Stimulated activated CD4-positive, alpha-beta T cell treated with anti-CD3 and anti-CD28 coated beads, Interleukin-12 subunit alpha, Interleukin-12 subunit beta, amount 100 ng/mL, for 48 hours (primary cell): Measurements from ENCODE around the gene CHRM4.

Experiments
- DNase-seq, 3 donors: peaks; one replicate each; pipeline ENCODE4 v3.0.0-alpha.2; 2020; ENCODE audit warnings: low read depth in 2 of 3, low spot score in 1 of 3

CHRM4 gene

GRCh38 chr11:46391578-46392420 lies at the start of gene CHRM4:
TSS of gene CHRM4 (minus strand) at chr11:46391776. CDS start at chr11:46386557, 5,219 bp downstream.
- no peak for DNase-seq

GRCh38 chr11:46438211-46438610 lies 46.6 kb upstream of the CHRM4 start:
- DNase-seq, result no peak

GRCh38 chr11:46437122-46437689 lies 45.6 kb upstream of the CHRM4 start:
- no peak for DNase-seq

GRCh38 chr11:46436113-46436512 lies 44.5 kb upstream of the CHRM4 start:
- DNase-seq, result no peak

- no peak for DNase-seq
Observed at GRCh38 chr11:46435679-46436078, 44.1 kb upstream of the CHRM4 start.

- DNase-seq, result no peak
Observed at GRCh38 chr11:46431211-46431610, 39.6 kb upstream of the CHRM4 start.

- DNase-seq, result no peak
Observed at GRCh38 chr11:46429717-46430116, 38.1 kb upstream of the CHRM4 start.

GRCh38 chr11:46427364-46427763 lies 35.8 kb upstream of the CHRM4 start:
- DNase-seq, result no peak

GRCh38 chr11:46426233-46426991 lies 34.8 kb upstream of the CHRM4 start:
- no peak for DNase-seq

GRCh38 chr11:46422588-46422987 lies 31.0 kb upstream of the CHRM4 start:
- DNase-seq, result no peak

GRCh38 chr11:46421257-46421880 lies 29.8 kb upstream of the CHRM4 start:
- DNase-seq, result no peak

GRCh38 chr11:46420513-46420912 lies 28.9 kb upstream of the CHRM4 start:
- no peak for DNase-seq

GRCh38 chr11:46418751-46419150 lies 27.2 kb upstream of the CHRM4 start:
- no peak for DNase-seq

GRCh38 chr11:46417711-46418110 lies 26.1 kb upstream of the CHRM4 start:
- DNase-seq, result no peak

- no peak for DNase-seq
Observed at GRCh38 chr11:46414879-46415278, 23.3 kb upstream of the CHRM4 start.

- no peak for DNase-seq
Observed at GRCh38 chr11:46414466-46414796, 22.9 kb upstream of the CHRM4 start.

GRCh38 chr11:46413760-46414465 lies 22.3 kb upstream of the CHRM4 start:
- no peak for DNase-seq

GRCh38 chr11:46410021-46410420 lies 18.4 kb upstream of the CHRM4 start:
- no peak for DNase-seq

- DNase-seq, result no peak
Observed at GRCh38 chr11:46408407-46408986, 16.9 kb upstream of the CHRM4 start.

- no peak for DNase-seq
Observed at GRCh38 chr11:46407635-46408034, 16.1 kb upstream of the CHRM4 start.
